K562 (cell line): Measurements from ENCODE around the gene RPS19. TPM values are rescaled to one million over a fixed set of nuclear protein-coding genes. Genes with fewer than 3 reads are reported as not detected.

Experiments
- ATF6 ChIP-seq: sonication (generic); formaldehyde crosslinking; IDR thresholded peaks from 2 replicates; pipeline ENCODE4 v1.4.0; 2020; ENCODE audit warnings: mild to moderate bottlenecking, missing genetic modification reagents
- CHD7 ChIP-seq: fragments of 200-600 bp; sonication (generic); IDR thresholded peaks from one replicate; pipeline ENCODE4 v1.6.1; 2012; ENCODE audit warnings: mild to moderate bottlenecking, low read depth, low read length, inconsistent platforms
- EWSR1 ChIP-seq: fragments of 450-650 bp; IDR thresholded peaks from 2 replicates; pipeline ENCODE4 v1.6.1; 2018; ENCODE audit warnings: borderline replicate concordance, mild to moderate bottlenecking, low read depth, moderate library complexity; ENCODE audit not compliant: partially characterized antibody
- KAT8 ChIP-seq: fragments of 450-650 bp; IDR thresholded peaks from 2 replicates; pipeline ENCODE4 v1.6.1; 2016; ENCODE audit warnings: low read depth, mild to moderate bottlenecking
- KDM5B ChIP-seq: fragments of 200-600 bp; sonication (generic); IDR thresholded peaks from 2 replicates; pipeline ENCODE4 v1.6.1; 2012; ENCODE audit warnings: low read depth, mild to moderate bottlenecking, moderate library complexity, low read length, control low read depth, inconsistent platforms; ENCODE audit not compliant: insufficient replicate concordance
- POLR2AphosphoS2 ChIP-seq: IDR thresholded peaks from 2 replicates; pipeline ENCODE4 v1.6.1; 2012; ENCODE audit warnings: low read length, improper control_type of control experiment
- PRDM10 ChIP-seq: fragments of 450-650 bp; IDR thresholded peaks from 2 replicates; pipeline ENCODE4 v1.6.1; 2018; ENCODE audit not compliant: partially characterized antibody
- ZFX ChIP-seq: sonication (generic); formaldehyde crosslinking; IDR thresholded peaks from 2 replicates; pipeline ENCODE4 v1.8.0; 2022; ENCODE audit warnings: mild to moderate bottlenecking, missing genetic modification reagents, moderate library complexity
- ZNF830 ChIP-seq: fragments of 250-450 bp; sonication (Bioruptor Pico); IDR thresholded peaks from 2 replicates; pipeline ENCODE4 v1.5.0; 2021; ENCODE audit warnings: mild to moderate bottlenecking
- polyA plus RNA-seq, 8 experiments: library from polyadenylated mRNA; depleted of rRNA in 4 of 8; stranded (reverse) in 5 of 8; unstranded in 3 of 8; fragments of >200 nt; fragmentation: Nextera tagmentation in 2 of 8; fragmentation: Illumina TruSeq in 1 of 8; extraction: Ambion mirVana in 2 of 8; extraction: Trizol in 1 of 8; gene quantifications; 2 replicates each; pipeline versions ENCODE4 v1.2.1 to v1.2.3, GENCODE V29; 2011 to 2014; ENCODE audit warnings: inconsistent platforms in 1 of 8, missing spikeins in 1 of 8
- total RNA-seq, 7 experiments: library from RNA; depleted of rRNA in 6 of 7; stranded (reverse); fragments of >200 nt in 6 of 7; fragmentation: Illumina TruSeq in 2 of 7; extraction: Trizol in 2 of 7; gene quantifications; 2 replicates each; pipeline versions ENCODE4 v1.2.1 to v1.2.3, GENCODE V29; 2011 to 2021; ENCODE audit warnings: low replicate concordance in 1 of 7

Gene RPS19
- total and polyA plus RNA-seq, 9 of the 15 experiments (the other 6 are each of a cell fraction or from before 2014, with no cell fraction given) = 1,964 to 3,408 (median 2,747) TPM

- peak; percentile 62; the same call in 1 of the 2 replicates for TF ChIP-seq ZNF830 (CRISPR knock-in tag)
- TF ChIP-seq POLR2AphosphoS2 = peak; percentile 89; the same call in 1 of the 2 replicates
- TF ChIP-seq EWSR1 = peak; percentile 40
- TF ChIP-seq KAT8 = no peak
- no peak for TF ChIP-seq ATF6 (CRISPR knock-in tag)
- TF ChIP-seq KDM5B = no peak
- TF ChIP-seq PRDM10 = no peak
- peak; percentile 25 for TF ChIP-seq CHD7
- TF ChIP-seq ZFX = peak; percentile 27
Observed at GRCh38 chr19:41871573-41872383, 11.7 kb downstream of the RPS19 start (continued).
